ENCODE data around the gene TP53TG5.
"Not testable (repeated sequence)": the region's sequence is repeated elsewhere in the genome, so short reads cannot be mapped to it uniquely, and the experiment has no call there.

TP53TG5 gene

GRCh38 chr20:45353746-45354145, 24.4 kb downstream of the TP53TG5 start:
- no peak overlapping the region for H3K4me3 ChIP-seq (ENCODE audit: low read depth, low read length)
- DNase-seq (ENCODE audit: low read depth), result no peak
- TF ChIP-seq CTCF (IDR thresholded peaks at IDR 0.05; ENCODE audit: low read depth, low read length, missing control alignments), result no peak

DNA sequence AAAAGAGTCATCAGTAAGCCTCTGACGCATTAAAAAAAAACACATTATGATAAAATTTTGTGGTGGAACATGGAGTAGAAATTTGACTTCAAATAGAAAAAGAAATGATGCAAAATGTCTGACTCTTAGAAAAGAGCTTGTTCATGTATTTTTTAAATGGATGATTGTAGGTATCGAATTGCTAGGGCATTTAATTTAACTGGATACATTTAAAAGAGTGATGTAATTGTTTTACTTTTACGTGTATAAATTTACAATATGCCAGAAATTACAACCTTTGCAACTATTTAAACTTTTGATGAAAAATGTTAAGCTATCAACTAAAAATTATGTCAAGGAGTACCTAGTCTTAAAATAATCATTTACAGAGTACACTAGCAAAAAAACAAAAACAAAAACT, 25.4 kb downstream of the TP53TG5 start:
- H3K4me3 ChIP-seq (ENCODE audit: low read depth, low read length), result no peak overlapping the region
- no peak for DNase-seq (ENCODE audit: low read depth)
- TF ChIP-seq CTCF (IDR thresholded peaks at IDR 0.05; ENCODE audit: low read depth, low read length, missing control alignments), result no peak

GRCh38 chr20:45350795-45351194, 27.3 kb downstream of the TP53TG5 start:
- not testable (repeated sequence) for H3K4me3 ChIP-seq (ENCODE audit: low read depth, low read length); DNase-seq (ENCODE audit: low read depth)

DNA sequence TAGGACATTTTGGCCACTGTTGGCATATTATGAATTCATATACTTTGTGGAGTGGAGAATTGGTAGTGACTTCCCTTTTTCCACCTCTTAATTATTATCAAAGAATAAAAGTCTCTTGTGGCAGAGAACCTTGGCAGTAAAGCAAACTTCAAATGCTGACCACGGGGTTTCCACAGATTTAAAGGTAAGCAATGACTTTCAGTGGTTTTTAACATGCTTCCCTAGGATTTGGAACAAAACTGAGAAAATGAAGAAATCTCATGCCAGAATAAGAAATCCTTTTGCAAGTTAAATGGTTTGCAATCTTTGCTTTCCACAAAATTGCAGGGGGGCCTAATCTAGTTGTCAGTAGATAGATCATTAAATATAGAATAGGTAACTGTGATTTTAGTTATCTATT, 27.9 kb downstream of the TP53TG5 start:
- H3K4me3 ChIP-seq (ENCODE audit: low read depth, low read length), result no peak overlapping the region
- TF ChIP-seq CTCF (IDR thresholded peaks at IDR 0.05; ENCODE audit: low read depth, low read length, missing control alignments), result no peak
- no peak for DNase-seq (ENCODE audit: low read depth)

GRCh38 chr20:45347936-45348778, 30.0 kb downstream of the TP53TG5 start, which contains the start of gene SDC4:
SDC4 (minus strand) TSS chr20:45348424; CDS start chr20:45348384, 40 bp downstream.
- TF ChIP-seq CTCF (IDR thresholded peaks at IDR 0.05; ENCODE audit: low read depth, low read length, missing control alignments), result no peak
- peak within 1 kb of the TSS; percentile 22 for H3K4me3 ChIP-seq (ENCODE audit: low read depth, low read length)
- no peak for DNase-seq (ENCODE audit: low read depth)

DNA sequence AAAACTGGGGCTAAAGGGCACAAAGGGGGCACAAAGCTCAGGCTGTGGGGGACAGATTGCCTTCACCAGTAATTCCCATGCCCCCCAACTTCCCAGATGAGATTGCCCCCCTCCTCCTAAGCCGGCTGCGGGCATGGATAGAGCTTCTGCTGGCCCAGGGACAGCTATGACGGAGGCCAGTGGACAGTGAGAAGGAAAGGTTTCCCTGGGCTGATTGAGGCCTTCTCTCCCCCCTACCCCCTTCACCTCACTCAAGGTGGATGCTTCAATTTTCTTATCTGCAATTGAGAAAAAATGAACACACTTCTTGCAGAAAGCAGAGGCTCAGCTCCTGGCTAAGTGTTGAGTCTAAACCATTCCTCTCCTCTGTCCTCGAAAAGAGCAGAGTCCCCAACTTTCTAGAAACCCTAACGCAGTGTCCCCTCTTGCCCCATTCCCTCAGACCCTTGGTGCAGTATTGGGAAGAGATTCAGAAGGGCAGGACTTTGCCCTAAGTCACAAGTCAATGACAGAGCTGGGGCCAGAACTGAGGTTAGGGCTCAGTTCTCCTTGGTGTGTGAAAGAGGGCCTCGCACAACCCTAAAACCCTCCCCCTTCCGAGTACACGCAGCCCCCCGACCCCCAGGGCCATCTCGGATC, 30.7 kb downstream of the TP53TG5 start:
- H3K4me3 ChIP-seq (ENCODE audit: low read depth, low read length), result peak overlapping the region; percentile 22; the same call in 1 of the 2 replicates
- DNase-seq (ENCODE audit: low read depth), result no peak
- no peak for TF ChIP-seq CTCF (IDR thresholded peaks at IDR 0.05; ENCODE audit: low read depth, low read length, missing control alignments)

DNA sequence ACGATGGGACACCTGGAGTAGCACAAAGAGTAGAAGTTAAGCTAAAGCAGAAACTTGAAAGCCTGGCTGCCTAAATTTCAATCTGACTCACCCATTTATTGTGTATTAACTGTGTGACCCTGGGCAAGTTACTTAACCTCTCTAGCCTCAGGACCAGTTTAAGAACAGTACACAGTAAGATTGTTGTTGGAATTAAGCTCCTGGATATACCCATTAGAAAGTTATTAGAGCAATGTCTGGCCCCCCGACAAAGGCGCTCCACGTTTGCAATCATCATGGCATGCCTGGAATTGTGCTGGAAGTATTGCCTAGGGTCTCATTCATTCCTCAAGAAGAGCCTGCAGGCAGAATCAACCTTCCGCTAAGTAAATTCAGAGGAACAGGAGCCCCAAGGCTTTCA, 31.3 kb downstream of the TP53TG5 start:
- DNase-seq (ENCODE audit: low read depth), result no peak
- TF ChIP-seq CTCF (IDR thresholded peaks at IDR 0.05; ENCODE audit: low read depth, low read length, missing control alignments), result no peak
- H3K4me3 ChIP-seq (ENCODE audit: low read depth, low read length), result no peak overlapping the region

All from GM12864 (cell line).